Measurements from ENCODE around the gene GNGT2. TPM values are rescaled to one million over a fixed set of nuclear protein-coding genes. Genes with fewer than 3 reads are reported as not detected.

The GNGT2 gene
- total RNA-seq, 1 experiment from 2014 or later = not detected

DNA sequence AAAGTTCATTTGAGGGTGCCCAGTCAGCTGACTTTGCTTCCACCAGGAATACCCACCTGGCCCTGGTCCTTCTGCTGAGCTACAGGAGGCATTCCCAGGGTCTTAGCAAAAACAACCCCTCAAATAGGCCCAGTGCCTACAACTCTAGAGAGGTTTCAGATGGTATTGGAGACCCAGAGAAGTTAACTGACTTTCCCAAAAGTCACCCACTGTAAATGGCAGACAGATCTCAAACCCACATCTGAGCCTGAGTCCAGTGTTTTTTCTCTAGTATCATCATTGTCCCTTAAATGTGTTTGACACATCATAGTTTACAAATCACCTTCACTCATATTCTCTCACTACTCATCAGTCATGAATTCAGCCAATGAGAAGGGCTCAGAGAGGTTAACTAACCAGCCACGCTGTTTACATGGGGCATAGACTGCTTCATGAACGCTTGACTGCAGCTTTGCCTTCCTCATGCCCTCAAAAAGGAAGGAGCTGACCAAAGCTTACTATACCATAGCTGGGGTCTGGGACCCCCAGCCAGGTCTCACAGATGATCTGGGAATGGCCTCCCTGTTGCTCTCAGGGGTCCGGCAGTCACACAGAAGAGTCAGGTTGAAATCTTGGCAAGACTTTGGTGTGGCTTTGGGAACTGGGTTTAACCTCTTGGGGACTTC lies 16.5 kb upstream of the GNGT2 start:
- in situ Hi-C loops (cut with HindIII; ENCODE audit: low pct_unique_long_range_greater_than_20kb, low sequenced_read_pairs) = no loop called here
- Histone ChIP-seq H3K9me3 (ENCODE audit: control insufficient read depth, insufficient read depth, low read depth, low read length) (no peaks in the 10 kb centered on the region), H3K4me1 (ENCODE audit: control insufficient read depth, insufficient read depth, low read length) (peaks cover 17% of the 10 kb centered on the region), H3K4me3 (ENCODE audit: low read depth in 2 of 2, low read length in 2 of 2) (no peak overlapping the region), H3K27me3 (ENCODE audit: control insufficient read depth, insufficient read depth, low read length) (peaks cover 5% of the 10 kb centered on the region; the same call in 1 of the 2 replicates), H3K36me3 (ENCODE audit: control insufficient read depth, insufficient read depth, low read length) (no peaks in the 10 kb centered on the region; the same call in 1 of the 2 replicates), H3K27ac (ENCODE audit: low read length) (no peak overlapping the region)
- DNase-seq (ENCODE audit: low read depth, low spot score) (no peak), ATAC-seq (no peak)
- intact Hi-C loops (cut with micrococcal nuclease; ENCODE audit: unreplicated experiment) = loop anchor here (2.0 to 10.0 kb wide), 2 partner anchors 46 to 172 kb away; no protein-coding TSS in a partner anchor
- ChIA-PET POLR2A (no interaction called here), CTCF (interaction anchor here (1.1 kb wide), 1 partner anchor 12 kb away, joined by 3 read pairs; no protein-coding TSS in a partner anchor)
- TF ChIP-seq, protein P1, sequence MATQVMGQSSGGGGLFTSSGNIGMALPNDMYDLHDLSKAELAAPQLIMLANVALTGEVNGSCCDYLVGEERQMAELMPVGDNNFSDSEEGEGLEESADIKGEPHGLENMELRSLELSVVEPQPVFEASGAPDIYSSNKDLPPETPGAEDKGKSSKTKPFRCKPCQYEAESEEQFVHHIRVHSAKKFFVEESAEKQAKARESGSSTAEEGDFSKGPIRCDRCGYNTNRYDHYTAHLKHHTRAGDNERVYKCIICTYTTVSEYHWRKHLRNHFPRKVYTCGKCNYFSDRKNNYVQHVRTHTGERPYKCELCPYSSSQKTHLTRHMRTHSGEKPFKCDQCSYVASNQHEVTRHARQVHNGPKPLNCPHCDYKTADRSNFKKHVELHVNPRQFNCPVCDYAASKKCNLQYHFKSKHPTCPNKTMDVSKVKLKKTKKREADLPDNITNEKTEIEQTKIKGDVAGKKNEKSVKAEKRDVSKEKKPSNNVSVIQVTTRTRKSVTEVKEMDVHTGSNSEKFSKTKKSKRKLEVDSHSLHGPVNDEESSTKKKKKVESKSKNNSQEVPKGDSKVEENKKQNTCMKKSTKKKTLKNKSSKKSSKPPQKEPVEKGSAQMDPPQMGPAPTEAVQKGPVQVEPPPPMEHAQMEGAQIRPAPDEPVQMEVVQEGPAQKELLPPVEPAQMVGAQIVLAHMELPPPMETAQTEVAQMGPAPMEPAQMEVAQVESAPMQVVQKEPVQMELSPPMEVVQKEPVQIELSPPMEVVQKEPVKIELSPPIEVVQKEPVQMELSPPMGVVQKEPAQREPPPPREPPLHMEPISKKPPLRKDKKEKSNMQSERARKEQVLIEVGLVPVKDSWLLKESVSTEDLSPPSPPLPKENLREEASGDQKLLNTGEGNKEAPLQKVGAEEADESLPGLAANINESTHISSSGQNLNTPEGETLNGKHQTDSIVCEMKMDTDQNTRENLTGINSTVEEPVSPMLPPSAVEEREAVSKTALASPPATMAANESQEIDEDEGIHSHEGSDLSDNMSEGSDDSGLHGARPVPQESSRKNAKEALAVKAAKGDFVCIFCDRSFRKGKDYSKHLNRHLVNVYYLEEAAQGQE (IDR thresholded peaks at IDR 0.05; ENCODE audit: insufficient read depth in 1 of 2, low read depth in 2 of 2, low read length in 1 of 2) = no peak
- TF ChIP-seq POLR2AphosphoS5 (IDR thresholded peaks at IDR 0.05; ENCODE audit: low read depth, low read length) (no peak), TCF7L2 (IDR thresholded peaks at IDR 0.05; ENCODE audit: low read depth, low read length) (no peak), SIN3A (IDR thresholded peaks at IDR 0.05; ENCODE audit: borderline replicate concordance, insufficient read depth, low read depth, low read length) (no peak)
- TF ChIP-seq, protein P2, sequence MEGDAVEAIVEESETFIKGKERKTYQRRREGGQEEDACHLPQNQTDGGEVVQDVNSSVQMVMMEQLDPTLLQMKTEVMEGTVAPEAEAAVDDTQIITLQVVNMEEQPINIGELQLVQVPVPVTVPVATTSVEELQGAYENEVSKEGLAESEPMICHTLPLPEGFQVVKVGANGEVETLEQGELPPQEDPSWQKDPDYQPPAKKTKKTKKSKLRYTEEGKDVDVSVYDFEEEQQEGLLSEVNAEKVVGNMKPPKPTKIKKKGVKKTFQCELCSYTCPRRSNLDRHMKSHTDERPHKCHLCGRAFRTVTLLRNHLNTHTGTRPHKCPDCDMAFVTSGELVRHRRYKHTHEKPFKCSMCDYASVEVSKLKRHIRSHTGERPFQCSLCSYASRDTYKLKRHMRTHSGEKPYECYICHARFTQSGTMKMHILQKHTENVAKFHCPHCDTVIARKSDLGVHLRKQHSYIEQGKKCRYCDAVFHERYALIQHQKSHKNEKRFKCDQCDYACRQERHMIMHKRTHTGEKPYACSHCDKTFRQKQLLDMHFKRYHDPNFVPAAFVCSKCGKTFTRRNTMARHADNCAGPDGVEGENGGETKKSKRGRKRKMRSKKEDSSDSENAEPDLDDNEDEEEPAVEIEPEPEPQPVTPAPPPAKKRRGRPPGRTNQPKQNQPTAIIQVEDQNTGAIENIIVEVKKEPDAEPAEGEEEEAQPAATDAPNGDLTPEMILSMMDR (IDR thresholded peaks at IDR 0.05) = no peak
- BruUV-seq (replicated peaks) = no TSS peak

GRCh38 chr17:49225554-49226236 lies 15.3 kb upstream of the GNGT2 start:
- in situ Hi-C loops (cut with HindIII; ENCODE audit: low pct_unique_long_range_greater_than_20kb, low sequenced_read_pairs) = no loop called here
- no peak overlapping the region for H3K27ac ChIP-seq (ENCODE audit: low read length)
- ChIA-PET POLR2A (interaction anchor here (0.6 kb wide), 1 partner anchor 39 kb away, joined by 6 read pairs; no protein-coding TSS in a partner anchor), CTCF (interaction anchor here (0.6 to 1.1 kb wide), 4 partner anchors 11 to 154 kb away, joined by 3 to 6 read pairs (median 3); no protein-coding TSS in a partner anchor)
- H3K36me3 ChIP-seq (ENCODE audit: control insufficient read depth, insufficient read depth, low read length) = no peaks in the 10 kb centered on the region; the same call in 1 of the 2 replicates
- H3K4me3 ChIP-seq (ENCODE audit: low read depth in 2 of 2, low read length in 2 of 2) = no peak overlapping the region
- no peaks in the 10 kb centered on the region for H3K9me3 ChIP-seq (ENCODE audit: control insufficient read depth, insufficient read depth, low read depth, low read length)
- TF ChIP-seq, protein P2 (IDR thresholded peaks at IDR 0.05) = no peak
- TF ChIP-seq POLR2AphosphoS5 (IDR thresholded peaks at IDR 0.05; ENCODE audit: low read depth, low read length) = no peak
- TF ChIP-seq, protein P1 (IDR thresholded peaks at IDR 0.05; ENCODE audit: insufficient read depth in 1 of 2, low read depth in 2 of 2, low read length in 1 of 2) = no peak
- H3K4me1 ChIP-seq (ENCODE audit: control insufficient read depth, insufficient read depth, low read length) = peaks cover 17% of the 10 kb centered on the region
- intact Hi-C loops (cut with micrococcal nuclease; ENCODE audit: unreplicated experiment) = loop anchor here (2.0 to 10.0 kb wide), 2 partner anchors 45 to 171 kb away; no protein-coding TSS in a partner anchor
- no peak for DNase-seq (ENCODE audit: low read depth, low spot score)
- peaks cover 2% of the 10 kb centered on the region; the same call in 1 of the 2 replicates for H3K27me3 ChIP-seq (ENCODE audit: control insufficient read depth, insufficient read depth, low read length)
- ATAC-seq = no peak
- no TSS peak for BruUV-seq (replicated peaks)
